Osteoblast (primary cell): ENCODE results near the gene ABCG4. TPM values are rescaled to one million over a fixed set of nuclear protein-coding genes. Genes with fewer than 3 reads are reported as not detected.
"Not testable (repeated sequence)": the region's sequence is repeated elsewhere in the genome, so short reads cannot be mapped to it uniquely, and the experiment has no call there.

Experiments
- DNase-seq: peaks from one replicate; pipeline ENCODE4 v3.0.0; 2011; ENCODE audit warnings: low spot score, mixed read lengths; ENCODE audit not compliant: insufficient read length; ENCODE audit errors: missing footprints
- H2AFZ ChIP-seq: 2 replicates; pipeline ENCODE4 v1.6.0; 2011; ENCODE audit warnings: mild to moderate bottlenecking, low read length
- H3K27ac ChIP-seq: 2 replicates; pipeline ENCODE4 v1.5.1; 2011; ENCODE audit warnings: mild to moderate bottlenecking, low read depth, low read length, moderate library complexity
- H3K27me3 ChIP-seq: 2 replicates; pipeline ENCODE4 v1.6.0; 2012; ENCODE audit warnings: mild to moderate bottlenecking, control low read depth, inconsistent platforms, low read length, moderate library complexity; ENCODE audit not compliant: insufficient read depth
- H3K36me3 ChIP-seq: 2 replicates; pipeline ENCODE4 v1.5.1; 2011; ENCODE audit warnings: mild to moderate bottlenecking, low read length, control low read depth, moderate library complexity; ENCODE audit not compliant: insufficient read depth
- H3K4me1 ChIP-seq: 2 replicates; pipeline ENCODE4 v1.5.1; 2011; ENCODE audit warnings: mild to moderate bottlenecking, low read length, control low read depth, moderate library complexity; ENCODE audit not compliant: insufficient read depth
- H3K4me2 ChIP-seq: 2 replicates; pipeline ENCODE4 v1.6.0; 2011; ENCODE audit warnings: mild to moderate bottlenecking, low read length; ENCODE audit not compliant: insufficient read depth
- H3K4me3 ChIP-seq: fragments of 200-600 bp; sonication (generic); 3 replicates; pipeline ENCODE4 v1.5.1; 2012; ENCODE audit warnings: mild to moderate bottlenecking, low read length, inconsistent platforms; ENCODE audit not compliant: insufficient read depth
- H3K79me2 ChIP-seq: 2 replicates; pipeline ENCODE4 v1.6.0; 2012; ENCODE audit warnings: mild to moderate bottlenecking, low read length, control low read depth, inconsistent platforms; ENCODE audit not compliant: insufficient read depth
- H3K9me3 ChIP-seq: 2 replicates; pipeline ENCODE4 v1.5.1; 2011; ENCODE audit warnings: low read depth, low read length, control low read depth
- H4K20me1 ChIP-seq: 2 replicates; pipeline ENCODE4 v1.6.0; 2012; ENCODE audit warnings: mild to moderate bottlenecking, low read length, control low read depth; ENCODE audit not compliant: insufficient read depth
- CTCF ChIP-seq: IDR thresholded peaks from 2 replicates; pipeline ENCODE4 v1.5.1; 2011; ENCODE audit warnings: mild to moderate bottlenecking, low read depth, low read length, moderate library complexity; ENCODE audit errors: extremely low read depth
- total RNA-seq: library from RNA; depleted of rRNA; stranded (reverse); fragments of >200 nt; gene quantifications from 2 replicates; pipeline ENCODE4 v1.2.3, GENCODE V29; 2012

ABCG4 gene
- total RNA-seq, 1 donor = not detected

- no peaks in the 10 kb centered on the region for H3K9me3 ChIP-seq
- DNase-seq = peak; percentile 93
- no peak overlapping the region for H3K4me2 ChIP-seq
- H3K27ac ChIP-seq = no peak overlapping the region
- H3K79me2 ChIP-seq = no peaks in the 10 kb centered on the region
- H4K20me1 ChIP-seq = no peaks in the 10 kb centered on the region
- H3K36me3 ChIP-seq = no peaks in the 10 kb centered on the region
- no peak overlapping the region for H2AFZ ChIP-seq
- peak; percentile 85 for TF ChIP-seq CTCF
- H3K4me3 ChIP-seq = no peak overlapping the region
- H3K27me3 ChIP-seq = no peaks in the 10 kb centered on the region
- no peaks in the 10 kb centered on the region for H3K4me1 ChIP-seq
These were observed 48.1 kb downstream of the ABCG4 start for GRCh38 chr11:119196833-119197483.

GRCh38 chr11:119198925-119199324 lies 50.1 kb downstream of the ABCG4 start:
- no peak for DNase-seq
- no peak overlapping the region for H3K4me3 ChIP-seq
- no peaks in the 10 kb centered on the region for H3K79me2 ChIP-seq
- no peaks in the 10 kb centered on the region for H3K27me3 ChIP-seq
- H3K4me1 ChIP-seq = no peaks in the 10 kb centered on the region
- H2AFZ ChIP-seq = no peak overlapping the region
- H4K20me1 ChIP-seq = no peaks in the 10 kb centered on the region
- H3K4me2 ChIP-seq = no peak overlapping the region
- no peak for TF ChIP-seq CTCF
- H3K9me3 ChIP-seq = no peaks in the 10 kb centered on the region
- no peak overlapping the region for H3K27ac ChIP-seq
- no peaks in the 10 kb centered on the region for H3K36me3 ChIP-seq

- H3K79me2 ChIP-seq, DNase-seq, H4K20me1 ChIP-seq, H3K27me3 ChIP-seq, H3K36me3 ChIP-seq, H3K4me3 ChIP-seq, H3K4me1 ChIP-seq, H2AFZ ChIP-seq, H3K4me2 ChIP-seq, H3K9me3 ChIP-seq, H3K27ac ChIP-seq: not testable (repeated sequence)
These were observed 52.4 kb downstream of the ABCG4 start for GRCh38 chr11:119201236-119201635.

GRCh38 chr11:119202554-119202953 lies 53.7 kb downstream of the ABCG4 start:
- Histone ChIP-seq H3K36me3 (no peaks in the 10 kb centered on the region), H3K27ac (no peak overlapping the region), H3K79me2 (peaks cover 12% of the 10 kb centered on the region), H3K4me3 (no peak overlapping the region), H3K4me2 (no peak overlapping the region), H3K9me3 (no peaks in the 10 kb centered on the region), H3K4me1 (peaks cover 11% of the 10 kb centered on the region), H4K20me1 (peaks cover 4% of the 10 kb centered on the region), H3K27me3 (no peaks in the 10 kb centered on the region), H2AFZ (no peak overlapping the region)
- no peak for TF ChIP-seq CTCF
- DNase-seq = no peak
